NCI-H1930 (cell line): ENCODE measurements around the gene DNAJC18.
"Not testable (repeated sequence)": the region's sequence is repeated elsewhere in the genome, so short reads cannot be mapped to it uniquely, and the experiment has no call there.

Experiments used
- DNase-seq, 2 experiments: peaks; one replicate each; lab custom pipeline; 2025; lab: John Stamatoyannopoulos, UW

DNAJC18 gene

GRCh38 chr5:139426203-139426885 lies 13.0 kb downstream of the DNAJC18 start:
- DNase-seq = no peak

DNA sequence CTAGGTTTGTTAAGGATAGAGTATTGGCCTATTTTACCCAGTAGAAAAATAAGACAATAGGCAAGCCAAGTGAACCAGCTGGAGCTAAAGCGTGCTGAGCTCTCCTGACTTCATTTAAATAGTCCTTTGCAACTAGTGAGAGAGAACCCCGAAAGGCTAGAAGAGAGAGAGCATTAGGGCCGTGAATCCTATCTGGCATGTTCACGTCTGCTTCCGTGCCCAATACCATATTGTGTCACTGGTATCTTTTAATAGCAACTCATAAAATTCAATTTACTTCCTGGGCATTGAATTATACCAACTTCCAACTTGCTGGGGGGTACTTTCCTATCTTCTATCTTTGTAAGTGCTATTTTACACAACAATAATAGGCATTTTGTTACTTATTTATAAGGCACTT lies 13.8 kb downstream of the DNAJC18 start:
- no peak for DNase-seq

DNA sequence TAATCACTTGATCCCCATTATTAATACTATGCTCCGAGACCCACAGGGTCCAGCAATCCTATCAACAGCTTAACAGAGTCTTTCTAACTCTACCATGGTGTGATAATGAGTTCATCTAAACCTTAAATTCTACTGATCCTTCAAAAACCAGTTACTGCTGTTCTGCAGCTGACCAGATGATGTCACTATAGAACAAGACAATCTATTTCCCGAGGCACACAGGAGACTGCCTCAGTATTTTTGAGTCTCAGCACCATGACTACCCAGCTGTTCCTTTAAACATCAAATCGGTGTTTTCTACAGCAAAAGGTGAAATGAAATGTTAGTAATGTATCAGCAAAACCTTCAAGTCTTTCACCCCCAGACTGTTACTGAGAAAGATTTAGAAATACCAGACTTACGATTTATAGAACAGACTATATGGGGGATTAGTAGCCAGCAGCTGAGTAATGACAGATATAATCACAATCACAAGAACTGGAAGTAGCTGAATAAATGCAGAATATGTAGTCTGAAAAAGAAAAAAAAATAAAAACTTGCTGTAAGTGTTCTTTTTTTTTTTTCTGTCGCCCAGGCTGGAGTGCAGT lies 16.9 kb downstream of the DNAJC18 start:
- peak in 1 of 2 experiments; percentile 23 for DNase-seq

DNA sequence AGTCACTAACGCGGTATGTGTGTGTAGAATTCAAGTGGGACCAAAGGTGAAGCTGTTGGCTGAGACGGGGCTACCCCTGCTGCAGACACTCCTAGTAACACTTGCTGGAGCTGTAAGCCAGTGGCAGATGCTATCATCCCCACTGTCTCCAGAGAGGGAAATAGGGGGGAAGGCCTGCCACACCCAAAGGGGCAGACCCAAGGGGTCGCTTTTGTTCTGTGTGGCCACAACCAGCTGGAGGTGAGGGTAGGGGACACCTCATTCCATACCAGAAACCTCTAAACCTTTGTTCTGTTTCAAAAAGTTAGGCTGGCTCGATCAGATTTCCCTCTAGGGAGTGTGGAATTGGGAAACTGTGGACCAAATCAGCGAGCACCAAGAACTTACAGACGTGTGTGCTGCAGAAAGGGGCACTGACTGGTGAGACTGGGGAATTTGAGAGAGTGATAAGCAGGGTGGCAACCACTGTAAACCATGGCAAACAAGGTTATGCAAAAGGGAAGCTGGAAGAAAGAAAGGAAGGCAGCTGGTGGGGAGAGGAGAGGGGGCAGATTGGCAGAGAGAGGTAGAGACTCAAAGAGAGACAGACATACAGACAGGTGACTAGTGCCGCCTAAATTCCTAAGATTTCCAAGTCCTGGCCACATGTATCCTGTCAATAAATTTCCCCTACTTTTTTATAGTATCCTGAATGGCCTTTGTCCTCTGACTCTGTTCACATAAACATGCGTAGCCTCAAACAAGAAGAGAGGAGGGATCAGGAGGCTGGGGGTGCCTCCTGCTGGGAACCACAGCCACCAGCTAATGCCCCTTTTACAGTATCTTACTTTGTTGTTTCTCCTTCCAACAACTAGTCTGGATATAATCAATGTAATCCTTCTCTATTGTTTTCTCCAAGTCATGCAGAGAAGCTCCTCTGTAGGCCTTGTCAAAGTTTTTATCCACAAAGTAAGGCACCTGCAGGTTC lies 19.8 kb downstream of the DNAJC18 start:
- DNase-seq = no peak

DNA sequence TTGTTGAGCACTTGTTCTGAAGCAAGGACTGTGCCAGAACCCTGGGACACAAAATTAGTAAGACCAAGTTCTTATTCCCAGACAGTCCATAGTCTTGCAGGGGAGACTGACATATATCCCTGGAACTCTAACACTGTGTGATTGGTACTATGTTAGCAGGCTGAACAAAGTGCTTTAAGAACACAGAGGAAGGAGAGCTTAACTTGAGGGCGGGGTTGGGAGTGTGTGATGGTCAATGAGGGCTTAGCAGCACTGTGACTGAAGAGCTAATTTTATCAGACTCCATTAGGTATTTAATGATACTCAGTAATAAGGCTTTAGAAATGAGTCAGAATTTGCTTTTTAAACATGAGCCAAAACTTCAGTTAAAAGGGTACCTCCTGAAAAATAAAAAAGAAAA lies 20.5 kb downstream of the DNAJC18 start:
- DNase-seq = no peak

DNA sequence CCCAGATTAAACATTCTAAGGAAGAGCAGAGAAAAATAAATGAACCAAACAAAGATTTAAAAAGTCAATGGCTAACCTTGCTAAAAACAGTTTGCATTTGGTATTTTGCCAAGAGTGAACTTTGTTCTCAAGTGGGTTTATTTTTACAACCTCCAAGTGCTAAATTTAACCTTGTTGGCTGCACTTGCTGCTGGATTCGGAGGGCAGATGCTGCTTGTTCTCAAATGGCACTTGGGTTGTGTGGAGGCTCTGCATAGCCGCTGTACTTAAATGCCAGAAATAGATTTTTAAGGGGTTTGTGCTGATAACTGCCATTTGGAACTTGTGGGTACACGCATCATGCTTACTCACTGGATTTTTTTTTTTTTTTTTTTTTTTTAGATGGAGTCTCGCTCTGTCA lies 22.1 kb downstream of the DNAJC18 start:
- DNase-seq = no peak

GRCh38 chr5:139416651-139417050 lies 22.7 kb downstream of the DNAJC18 start:
- no peak for DNase-seq

- no peak for DNase-seq
Observed at GRCh38 chr5:139415869-139416268, 23.5 kb downstream of the DNAJC18 start.

DNA sequence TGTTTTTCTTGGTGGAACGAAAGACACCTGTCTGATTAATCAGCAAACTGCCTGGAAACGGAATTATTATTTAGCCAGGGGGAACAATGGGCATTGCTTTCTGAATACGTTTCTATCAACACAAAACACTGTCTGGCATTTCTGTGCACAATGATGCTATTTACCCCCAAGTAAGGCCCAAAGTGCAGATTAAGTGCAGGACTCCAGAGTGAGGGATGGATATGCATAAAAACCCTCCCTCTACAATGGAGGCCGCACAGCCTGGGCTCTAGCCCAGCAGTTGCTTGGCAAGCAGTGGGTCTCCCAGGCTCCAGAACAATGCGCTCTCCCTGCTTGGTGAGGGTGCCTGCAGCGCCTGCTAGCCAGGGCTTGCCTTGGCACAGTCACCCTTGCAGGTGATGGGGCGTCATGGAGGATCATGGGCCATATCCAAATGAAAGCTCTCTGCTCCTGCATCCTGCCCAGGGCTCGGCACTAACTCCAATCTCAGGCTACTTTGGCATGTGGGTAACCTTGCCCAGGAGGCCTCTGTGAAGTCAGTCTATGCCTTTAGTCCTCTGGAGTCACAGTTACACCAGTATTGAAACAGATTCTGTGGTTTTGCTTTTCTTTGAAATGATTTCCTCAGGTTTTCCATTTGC lies 24.0 kb downstream of the DNAJC18 start:
- no peak for DNase-seq

DNA sequence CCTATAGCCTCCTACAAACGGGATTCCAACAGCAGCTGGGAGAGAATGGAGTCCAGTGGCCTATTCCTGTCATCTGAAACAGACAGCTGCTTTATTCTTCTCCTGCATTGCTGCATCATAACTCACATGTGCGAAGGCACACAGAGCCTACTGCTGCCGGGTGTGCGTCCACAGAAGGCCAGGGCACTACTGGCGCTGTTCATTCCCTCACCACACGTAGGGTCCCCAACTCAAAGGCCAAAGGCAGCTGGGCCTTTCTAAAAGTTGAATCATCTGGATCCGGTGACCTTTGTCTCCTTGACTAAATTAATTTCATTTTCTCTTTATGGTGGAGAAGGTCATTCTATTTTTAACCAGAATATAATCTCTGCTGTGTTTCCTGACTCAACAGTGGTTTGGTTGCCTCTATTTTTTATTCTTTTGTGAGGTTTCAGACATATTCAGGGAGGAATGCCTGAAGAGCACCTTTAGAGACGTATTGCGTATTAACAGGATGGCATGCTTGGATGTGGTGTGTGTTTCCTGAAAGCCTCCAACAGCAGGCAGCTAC lies 24.7 kb downstream of the DNAJC18 start:
- DNase-seq = no peak

GRCh38 chr5:139413963-139414362 lies 25.4 kb downstream of the DNAJC18 start:
- no peak for DNase-seq

DNA sequence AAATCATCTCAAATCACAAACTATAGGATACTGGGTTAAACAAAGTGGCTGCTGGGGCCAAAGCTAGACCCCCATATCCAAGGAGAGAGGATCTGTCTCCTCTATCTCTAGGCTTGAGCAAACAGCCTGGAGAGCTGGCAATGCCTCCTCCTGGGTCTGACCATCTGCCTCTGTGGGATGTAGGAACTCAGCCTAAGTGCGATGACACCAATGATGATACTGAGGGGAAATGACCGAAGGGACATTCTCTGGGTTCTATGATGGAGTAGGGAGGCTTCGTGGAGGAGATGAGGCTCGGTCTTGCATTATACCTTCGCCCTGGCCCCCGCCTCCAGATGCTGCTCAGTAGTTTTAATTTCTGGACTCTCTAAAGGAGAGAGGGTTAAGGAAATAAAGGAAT lies 26.2 kb downstream of the DNAJC18 start:
- DNase-seq = no peak

- no peak for DNase-seq
Observed at GRCh38 chr5:139410993-139411828, 28.1 kb downstream of the DNAJC18 start.

- no peak for DNase-seq
Observed at GRCh38 chr5:139410121-139410992, 29.0 kb downstream of the DNAJC18 start.

DNA sequence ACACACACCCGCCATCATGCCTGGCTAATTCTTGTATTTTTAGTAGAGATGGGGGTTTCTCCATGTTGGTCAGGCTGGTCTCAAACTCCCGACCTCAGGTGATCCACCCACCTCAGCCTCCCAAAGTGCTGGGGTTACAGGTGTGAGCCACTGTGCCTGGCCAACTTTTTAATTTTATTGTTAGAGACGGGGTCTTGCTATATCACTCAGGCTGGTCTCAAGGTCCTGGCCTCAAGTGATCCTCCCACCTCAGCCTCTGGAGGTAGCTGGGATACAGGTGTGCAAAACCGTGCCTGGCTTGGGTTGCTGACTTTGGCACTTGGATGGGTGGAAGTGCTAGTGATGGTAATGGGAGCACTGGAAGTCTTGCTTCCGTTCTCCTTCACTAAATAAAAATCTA lies 30.2 kb downstream of the DNAJC18 start:
- DNase-seq = not testable (repeated sequence)

DNA sequence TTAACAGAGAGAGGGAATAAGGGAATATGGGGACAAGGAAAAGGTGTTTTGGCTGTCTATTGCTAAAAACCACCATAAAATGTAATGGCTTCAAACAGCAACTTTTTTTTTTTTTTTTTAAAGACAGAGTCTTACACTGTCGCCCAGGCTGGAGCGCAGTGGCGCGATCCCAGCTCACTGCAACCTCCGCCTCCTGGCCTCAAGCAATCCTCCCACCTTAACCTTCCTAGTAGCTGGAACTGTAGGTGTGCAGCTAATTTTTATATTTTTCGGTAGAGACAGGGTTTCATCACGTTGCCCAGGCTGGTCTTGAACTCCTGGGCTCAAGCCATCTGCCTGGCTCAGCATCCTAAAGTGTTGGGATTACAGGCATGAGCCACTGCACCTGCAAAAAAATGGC lies 31.1 kb downstream of the DNAJC18 start:
- no peak for DNase-seq

GRCh38 chr5:139407517-139407916 lies 31.8 kb downstream of the DNAJC18 start:
- no peak for DNase-seq

DNA sequence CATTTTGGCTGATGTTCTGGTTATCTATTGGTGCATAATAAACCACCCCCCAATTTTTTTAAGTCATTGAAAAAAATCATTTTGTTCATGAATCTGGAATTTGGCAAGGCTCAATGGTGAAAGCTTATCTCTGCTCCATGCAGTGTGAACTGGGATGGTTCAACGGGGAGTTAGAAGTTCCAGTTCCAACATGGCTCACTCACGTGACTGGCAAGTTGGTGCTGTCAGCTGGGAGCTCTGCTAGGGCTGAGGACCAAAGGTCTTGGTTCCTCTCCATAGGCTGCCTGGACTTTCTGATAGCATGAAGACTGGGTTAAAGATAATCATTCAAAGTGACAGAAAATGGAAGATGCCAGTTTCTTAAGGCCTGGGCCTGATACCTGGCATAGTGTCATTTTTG lies 32.4 kb downstream of the DNAJC18 start:
- DNase-seq = no peak

DNA sequence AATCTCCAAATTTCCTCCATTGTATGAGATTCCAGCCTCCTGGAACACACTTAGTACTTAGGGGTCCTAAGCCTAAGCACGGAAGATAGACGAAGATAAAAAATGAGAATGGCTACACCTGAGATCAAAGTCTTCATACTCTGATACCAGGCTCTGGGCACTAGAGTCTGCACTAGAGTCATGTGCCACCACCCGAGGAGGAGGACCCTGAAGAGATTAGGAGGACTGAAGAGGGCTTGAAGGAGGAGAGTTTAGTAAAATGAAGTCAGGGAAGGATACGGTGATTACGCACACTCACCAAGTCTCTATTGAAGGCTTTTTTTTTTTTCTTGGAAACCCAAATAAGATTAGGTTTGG lies 34.9 kb downstream of the DNAJC18 start:
- no peak for DNase-seq

GRCh38 chr5:139403787-139404483 lies 35.4 kb downstream of the DNAJC18 start, which contains the start of gene SPATA24:
TSS of gene SPATA24 (minus strand) at chr5:139404089. CDS start at chr5:139404060, 29 bp downstream.
- peak; percentile 81 to 86 for DNase-seq
